ENCODE measurements around the gene CHTF18.

Gene CHTF18

GRCh38 chr16:776824-777223, 11.6 kb upstream of the CHTF18 start:
- no peak for FAIRE-seq

DNA sequence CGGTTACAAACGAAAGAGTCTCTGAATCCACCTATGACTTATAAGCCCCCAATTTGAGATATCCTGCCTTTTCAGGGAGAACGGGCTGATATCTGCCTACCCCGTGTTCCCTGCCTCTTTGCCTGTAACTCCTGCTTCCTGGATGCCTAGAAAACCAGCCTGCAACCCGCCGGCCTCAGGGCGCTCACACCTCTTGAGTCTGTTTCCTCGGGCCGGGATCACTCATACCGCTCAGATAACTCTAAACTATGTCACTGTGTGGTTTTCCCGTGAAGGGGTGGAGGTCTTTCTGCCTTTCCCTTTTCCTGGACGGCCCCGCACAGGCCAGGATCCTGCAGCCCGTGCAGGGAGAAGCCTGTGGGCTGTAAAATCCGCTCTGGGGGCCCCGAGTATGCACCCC, 10.6 kb upstream of the CHTF18 start:
- FAIRE-seq = no peak

DNA sequence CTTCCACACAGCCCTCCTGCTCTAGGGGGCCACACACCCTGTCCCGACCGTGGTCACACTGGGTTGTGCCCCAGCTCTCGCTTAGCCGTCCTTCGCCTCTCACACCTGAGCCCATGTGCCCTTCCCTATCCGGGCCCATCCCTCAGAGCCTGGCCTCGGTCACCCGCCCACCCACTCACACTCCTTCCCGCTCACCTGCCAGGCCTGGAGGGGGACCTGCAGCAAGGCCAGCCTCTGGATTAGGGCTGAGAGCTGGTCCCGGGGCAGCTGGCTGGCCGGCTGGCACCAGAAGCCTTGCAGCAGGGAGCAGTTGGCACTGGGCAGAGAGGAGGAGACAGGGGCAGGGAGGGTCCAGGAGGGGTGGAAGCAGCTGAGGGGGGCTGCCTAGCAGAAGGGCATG, 10.0 kb upstream of the CHTF18 start:
- FAIRE-seq = no peak

DNA sequence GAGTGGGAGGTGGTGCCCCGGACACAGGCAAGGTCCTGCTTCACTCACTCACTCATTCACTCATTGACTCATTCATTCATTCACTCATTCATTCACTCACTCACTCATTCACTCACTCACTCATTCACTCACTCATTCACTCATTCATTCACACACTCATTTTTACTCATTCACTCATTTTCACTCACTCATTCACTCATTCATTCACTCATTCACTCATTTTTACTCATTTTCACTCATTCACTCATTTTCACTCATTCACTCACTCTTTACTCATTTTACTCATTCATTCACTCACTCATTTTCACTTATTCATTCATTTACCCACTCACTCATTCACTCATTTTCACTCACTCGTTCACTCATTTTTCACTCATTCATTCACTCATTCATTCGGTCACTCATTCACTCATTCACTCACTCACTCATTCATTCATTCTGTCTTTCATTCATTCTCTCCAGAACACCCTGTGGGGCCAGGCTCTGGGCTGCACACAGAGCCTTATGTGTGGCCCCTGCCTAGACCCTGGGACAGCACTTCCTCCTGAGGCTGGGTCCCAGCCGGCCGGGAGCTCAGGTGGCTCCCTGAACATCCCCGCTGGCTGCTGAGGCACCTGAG, 9.4 kb upstream of the CHTF18 start:
- no peak for FAIRE-seq

- FAIRE-seq = no peak
Observed at GRCh38 chr16:779561-779960, 8.9 kb upstream of the CHTF18 start.

DNA sequence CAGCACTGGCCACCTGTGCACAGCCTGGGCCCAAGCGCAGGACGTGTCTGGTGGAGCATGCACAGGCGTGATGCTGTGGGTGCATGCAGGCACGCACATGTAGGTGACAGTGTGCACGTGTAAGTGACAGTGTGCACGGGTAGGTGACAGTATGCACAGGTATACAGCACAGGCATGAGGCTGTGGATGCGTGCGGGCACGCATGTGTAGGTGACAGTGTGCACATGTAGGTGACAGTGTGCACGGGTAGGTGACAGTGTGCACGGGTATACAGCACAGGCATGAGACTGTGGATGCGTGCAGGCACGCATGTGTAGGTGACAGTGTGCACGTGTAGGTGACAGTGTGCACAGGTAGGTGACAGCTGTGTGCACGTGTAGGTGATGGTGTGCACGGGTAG, 8.1 kb upstream of the CHTF18 start:
- no peak for FAIRE-seq

DNA sequence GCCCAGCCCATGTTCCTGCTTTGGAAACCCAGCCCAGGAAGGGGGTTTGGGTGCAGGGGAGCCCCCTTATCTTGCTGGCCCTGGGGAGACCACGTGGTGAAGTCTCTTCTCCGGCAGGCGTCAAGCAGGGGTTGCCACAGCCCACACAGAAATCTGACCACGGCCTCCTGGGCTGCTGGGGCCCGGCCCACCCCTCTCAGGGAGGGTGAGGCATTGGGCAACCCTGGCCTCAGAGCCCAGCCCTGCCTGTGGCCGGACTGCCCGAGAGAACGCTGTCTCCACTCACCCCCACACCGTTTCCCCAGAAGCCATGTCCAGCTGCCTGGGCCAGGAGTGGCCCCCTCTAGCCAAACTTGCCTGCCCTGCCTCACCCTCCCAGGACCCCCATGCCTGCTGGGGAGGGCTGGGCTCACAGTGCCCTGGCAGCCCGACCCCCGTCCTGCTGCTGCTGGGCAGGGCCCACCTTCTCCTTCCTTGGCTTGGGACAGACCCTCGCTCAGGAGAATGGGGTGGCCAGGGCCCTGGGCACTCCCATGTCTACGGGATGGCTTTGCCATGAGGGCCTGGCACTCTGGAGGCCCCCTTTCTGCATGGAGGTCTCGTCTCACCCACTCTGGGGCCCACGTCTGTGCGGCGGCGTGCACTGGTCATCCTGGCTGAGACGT, 6.9 kb upstream of the CHTF18 start:
- no peak for FAIRE-seq

DNA sequence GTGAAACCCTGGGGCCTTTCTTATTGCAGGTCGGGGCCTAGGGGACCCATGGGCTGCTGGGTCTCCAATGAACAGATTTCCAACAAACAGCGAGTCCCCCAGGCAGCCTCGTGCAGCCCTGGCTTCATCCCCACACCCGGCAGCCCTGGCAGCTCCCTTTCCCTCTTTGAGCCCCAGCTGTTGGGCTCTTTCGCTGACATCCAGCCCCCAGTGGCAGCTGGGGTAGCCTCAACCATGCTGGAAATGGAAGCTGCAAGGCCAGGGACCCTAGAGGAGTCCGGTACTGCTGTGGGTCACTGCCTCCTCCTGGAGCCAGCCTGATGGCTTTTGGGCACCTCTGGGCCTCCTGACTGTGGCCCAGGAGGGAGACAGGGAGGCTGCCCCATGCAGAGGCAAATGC, 6.2 kb upstream of the CHTF18 start:
- FAIRE-seq = no peak

GRCh38 chr16:782766-783403, 5.5 kb upstream of the CHTF18 start:
- no peak for FAIRE-seq

DNA sequence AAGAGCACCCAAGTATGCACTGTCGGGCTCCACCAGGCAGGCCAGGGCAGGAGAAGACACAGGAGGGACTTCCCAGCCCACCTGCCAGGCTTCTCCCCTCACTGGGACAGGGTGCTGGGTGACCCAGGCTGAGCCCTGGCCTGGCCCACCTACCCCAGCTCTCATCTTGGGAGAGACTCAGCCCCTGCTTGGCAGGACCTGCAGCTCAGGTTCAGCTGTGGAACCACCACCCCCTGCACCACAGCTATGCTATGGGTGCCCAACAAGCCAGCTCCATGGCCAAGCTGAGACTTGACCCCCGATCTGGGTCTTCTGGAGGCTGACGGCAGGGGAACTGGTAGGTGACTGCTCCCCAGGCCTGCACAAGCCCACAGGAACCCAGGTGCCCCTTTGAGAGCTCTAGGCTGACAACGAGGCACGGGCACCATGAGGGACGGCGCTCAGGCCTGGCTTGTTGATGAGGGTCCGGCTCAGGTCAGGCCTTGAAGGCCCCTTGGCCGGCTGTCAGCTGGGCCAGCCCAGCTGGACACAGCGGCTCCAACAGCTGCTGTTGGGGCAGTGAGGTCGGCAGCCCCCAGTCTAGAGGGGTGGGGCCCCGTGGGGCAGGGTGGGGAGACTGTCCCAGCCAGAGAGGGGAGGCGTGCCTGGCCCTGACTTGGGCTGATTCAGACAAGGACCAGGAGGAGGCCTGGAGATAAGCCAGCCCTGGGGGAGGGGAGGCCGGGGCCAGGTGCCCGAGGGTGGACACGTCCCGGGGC, 4.8 kb upstream of the CHTF18 start:
- no peak for FAIRE-seq

DNA sequence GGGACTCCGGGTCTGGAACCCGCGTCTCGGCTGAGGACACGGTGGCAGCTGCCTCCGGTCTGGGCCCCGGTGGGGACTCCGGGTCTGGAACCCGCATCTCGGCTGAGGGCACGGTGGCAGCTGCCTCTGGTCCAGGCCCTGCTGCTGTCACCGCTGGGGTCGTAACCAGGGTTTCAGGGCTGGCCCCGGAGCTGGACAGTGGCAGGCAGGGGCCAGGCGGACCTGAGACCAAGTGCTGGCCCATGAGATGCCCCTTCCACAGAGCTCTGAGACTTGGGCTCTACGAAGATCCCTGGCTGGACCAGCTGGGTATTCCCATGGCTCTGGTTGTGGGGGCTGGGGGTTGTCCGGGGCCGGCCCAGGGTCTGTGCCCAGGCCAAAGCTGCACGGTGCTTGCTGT, 4.0 kb upstream of the CHTF18 start:
- no peak for FAIRE-seq

GRCh38 chr16:785563-786535, 2.6 kb upstream of the CHTF18 start:
- FAIRE-seq = no peak

GRCh38 chr16:787321-787966, 976 bp upstream of the CHTF18 start:
- no peak for FAIRE-seq

DNA sequence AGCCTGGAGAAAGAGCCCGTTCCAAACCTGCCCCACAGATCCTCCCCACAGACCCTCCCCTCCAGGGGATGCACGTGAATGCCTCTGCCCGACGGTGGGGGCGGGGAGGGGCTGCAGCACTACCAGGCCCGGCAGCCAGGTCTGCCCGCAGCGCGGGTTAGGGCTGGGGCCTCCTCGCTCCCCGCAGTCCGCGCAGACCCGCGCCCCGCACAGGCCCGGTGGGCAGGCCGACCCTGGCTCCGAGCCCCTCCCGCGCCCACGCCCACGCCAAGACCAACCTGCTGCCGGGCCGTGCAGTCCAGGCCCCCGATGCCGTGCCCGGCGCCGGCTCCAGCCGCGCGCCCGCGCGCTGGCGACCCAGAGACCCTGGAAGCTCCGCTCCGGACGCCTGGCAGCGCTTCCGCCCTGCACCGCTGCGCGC, 432 bp upstream of the CHTF18 start, which contains the start of gene RPUSD1:
Gene RPUSD1, minus strand, starts transcription at position 404 of the 421 bp plus-strand sequence. CDS start 644 bp downstream, outside the sequence.
- FAIRE-seq = no peak

DNA sequence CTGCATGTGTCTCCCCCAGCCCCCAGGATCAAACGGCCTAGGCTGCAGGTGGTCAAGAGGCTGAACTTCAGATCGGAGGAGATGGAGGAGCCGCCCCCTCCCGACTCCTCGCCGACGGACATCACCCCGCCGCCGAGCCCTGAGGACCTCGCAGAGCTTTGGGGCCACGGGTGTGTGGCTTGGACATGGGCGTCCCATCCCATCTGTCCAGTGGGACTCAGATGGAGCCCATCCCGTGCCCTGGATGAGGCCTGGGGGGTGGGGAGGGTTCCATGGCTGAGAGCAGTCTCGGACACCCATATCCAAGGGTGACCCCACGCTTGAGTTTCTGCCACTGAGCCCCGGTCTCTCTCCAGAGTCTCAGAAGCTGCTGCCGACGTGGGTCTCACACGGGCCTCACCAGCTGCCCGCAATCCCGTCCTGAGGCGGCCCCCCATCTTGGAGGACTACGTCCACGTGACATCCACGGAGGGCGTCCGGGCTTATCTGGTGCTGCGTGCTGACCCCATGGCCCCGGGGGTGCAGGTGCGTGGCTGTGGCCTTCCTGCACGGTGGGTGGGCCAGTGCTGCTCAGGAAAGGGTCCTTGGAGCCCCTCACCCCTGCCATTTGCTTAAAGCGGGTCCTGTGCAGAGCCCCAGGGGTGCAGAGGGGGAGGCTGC, 901 bp downstream of the CHTF18 start:
- no peak for FAIRE-seq

GRCh38 chr16:790086-790485, 1.7 kb downstream of the CHTF18 start:
- no peak for FAIRE-seq

- no peak for FAIRE-seq
Observed at GRCh38 chr16:791131-791530, 2.7 kb downstream of the CHTF18 start.

- FAIRE-seq = no peak
Observed at GRCh38 chr16:792221-792995, 4.0 kb downstream of the CHTF18 start.

- FAIRE-seq = no peak
Observed at GRCh38 chr16:793414-793813, 5.0 kb downstream of the CHTF18 start.

- FAIRE-seq = no peak
Observed at GRCh38 chr16:794091-794822, 5.8 kb downstream of the CHTF18 start.
